OCI-M2 (cell line): Measurements from ENCODE around the gene LCMT1.
A peak's percentile ranks its signal among the peaks of the same experiment; 100 is the strongest.
"Not testable (repeated sequence)": the region's sequence is repeated elsewhere in the genome, so short reads cannot be mapped to it uniquely, and the experiment has no call there.

Experiments
- DNase-seq: peaks from one replicate; lab custom pipeline; 2025; ENCODE audit not compliant: unreplicated experiment; lab: John Stamatoyannopoulos, UW

Gene LCMT1

DNA sequence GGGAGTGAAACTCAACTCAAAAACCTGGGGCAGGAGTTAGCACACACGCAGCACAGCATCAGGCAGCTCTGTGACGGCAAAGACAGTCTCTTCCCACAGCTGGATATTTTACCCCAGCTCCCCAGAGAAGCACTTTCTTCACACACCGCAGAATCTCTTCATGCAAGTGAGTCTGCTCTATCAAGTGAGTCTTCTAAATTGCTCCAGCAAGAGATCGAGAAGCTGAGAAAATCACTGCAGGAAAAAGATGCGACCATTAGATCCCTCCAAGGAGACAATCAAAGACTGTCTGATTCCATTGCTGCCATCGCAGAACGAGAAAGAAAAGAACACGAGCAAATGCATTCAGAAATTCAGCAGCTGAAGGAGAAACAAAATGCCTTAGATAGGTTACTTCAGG is 16.9 kb upstream of the LCMT1 start:
- DNase-seq: no peak

DNA sequence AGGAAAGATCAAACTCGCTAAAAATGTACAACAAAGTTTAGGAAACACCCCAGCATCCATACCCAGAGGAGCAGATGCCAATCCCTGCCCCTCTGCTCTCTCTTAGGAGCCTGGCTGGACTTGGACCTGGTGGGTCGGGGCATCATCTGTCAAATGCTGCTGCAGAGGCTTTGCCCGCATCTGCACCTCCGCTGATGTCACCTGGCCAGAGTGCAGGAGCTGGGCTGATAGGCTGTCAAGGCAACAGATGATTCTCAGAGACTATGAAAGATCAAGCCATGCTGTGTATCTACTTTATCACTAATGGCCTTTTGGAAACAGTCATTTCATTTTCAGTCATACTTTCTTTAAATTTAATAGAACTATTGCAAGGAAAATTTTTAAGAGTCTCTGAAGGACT is 15.9 kb upstream of the LCMT1 start:
- DNase-seq: no peak

DNA sequence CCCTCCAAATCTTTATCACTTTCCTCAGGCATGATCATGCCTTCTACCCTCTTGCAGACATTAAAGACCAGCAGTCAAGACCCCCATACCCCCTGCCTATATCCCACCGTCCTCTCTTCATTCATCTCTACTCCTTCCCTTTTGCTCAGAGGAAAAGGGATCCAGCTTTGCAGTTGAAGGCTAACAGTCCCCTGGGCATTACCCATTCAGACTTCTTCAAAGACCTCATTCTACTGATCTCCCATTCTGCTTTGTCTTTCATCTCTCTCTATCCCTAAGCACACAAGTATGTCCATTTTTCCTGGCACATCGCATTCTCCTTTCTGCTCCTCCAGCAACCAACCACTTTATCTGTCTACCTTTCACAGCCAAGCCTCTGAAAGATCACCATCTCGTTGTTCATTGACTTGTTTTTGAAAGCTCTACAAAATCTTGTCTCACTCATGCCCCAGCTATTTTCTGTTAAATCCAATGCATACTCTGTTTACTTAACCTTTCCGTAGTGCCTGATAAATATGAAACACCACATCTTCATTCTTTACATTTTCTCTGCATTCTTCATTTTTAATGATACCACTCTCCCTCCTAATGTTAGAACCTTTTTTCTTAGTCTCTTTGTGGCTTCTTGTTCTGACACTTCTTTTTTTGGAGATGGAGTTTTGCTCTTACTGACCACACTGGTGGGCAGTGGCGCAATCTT is 14.1 kb upstream of the LCMT1 start:
- no peak for DNase-seq

DNA sequence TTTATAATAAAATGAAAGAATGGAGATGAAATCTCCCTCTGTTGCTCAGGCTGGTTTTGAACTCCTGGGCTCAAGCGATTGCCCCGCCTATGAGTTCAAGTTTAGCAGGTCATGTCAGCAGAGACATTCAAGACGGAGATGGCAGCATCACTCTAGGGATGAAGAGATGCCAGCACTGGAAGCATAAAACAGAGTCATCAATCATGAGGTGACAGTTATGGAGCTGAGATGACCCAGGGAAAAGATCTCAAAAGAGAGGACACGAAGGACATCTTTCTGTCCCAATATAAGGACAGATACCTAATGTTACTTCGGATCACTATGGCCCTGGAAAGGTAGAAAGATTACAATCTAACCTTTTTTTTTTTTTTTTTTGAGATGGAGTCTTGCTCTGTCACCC is 11.0 kb upstream of the LCMT1 start:
- DNase-seq: no peak

DNA sequence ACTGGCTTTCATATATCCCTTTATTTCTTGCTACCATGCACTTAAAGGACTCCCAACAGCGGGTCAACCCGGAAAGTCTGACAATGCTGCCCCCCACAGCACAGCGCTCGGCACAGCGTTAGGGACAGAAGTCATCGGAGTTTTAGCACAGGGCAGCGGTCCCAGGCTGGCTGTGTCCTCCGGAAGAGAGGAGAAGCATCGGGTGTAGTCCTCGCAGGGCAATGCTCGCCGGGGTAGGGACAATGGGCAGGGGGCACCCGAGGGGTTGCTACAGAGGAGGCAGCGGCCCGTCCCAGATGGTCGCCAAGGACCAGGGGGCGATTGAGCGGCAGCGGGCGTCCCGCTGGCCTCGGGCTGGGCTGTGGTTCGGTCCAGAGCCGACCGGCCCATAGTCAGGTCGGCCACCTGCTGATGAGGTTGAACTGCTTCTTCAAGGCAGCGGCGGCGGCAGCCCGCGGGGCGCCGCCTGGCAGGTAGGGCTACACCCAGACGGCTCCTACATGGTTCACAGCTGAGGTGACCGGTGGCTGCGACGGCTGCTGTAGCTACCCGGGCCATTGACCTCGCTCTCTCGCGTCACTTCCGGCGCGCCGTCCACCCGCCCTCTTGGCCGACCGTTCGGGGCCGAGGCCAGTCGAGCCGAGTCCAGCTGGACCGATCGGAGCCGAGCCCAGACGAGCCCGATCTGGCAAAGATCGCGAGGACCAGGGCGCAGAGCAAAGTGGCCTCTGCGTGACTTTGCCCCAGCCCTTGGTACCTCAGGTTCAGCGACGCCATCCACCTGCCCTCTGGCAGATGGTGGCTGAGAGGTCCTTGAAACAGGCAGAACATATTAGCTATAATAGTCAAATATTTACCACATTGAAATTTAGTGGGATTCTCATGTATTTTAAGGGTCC is 4.7 kb upstream of the LCMT1 start:
- peak; percentile 41 for DNase-seq

DNA sequence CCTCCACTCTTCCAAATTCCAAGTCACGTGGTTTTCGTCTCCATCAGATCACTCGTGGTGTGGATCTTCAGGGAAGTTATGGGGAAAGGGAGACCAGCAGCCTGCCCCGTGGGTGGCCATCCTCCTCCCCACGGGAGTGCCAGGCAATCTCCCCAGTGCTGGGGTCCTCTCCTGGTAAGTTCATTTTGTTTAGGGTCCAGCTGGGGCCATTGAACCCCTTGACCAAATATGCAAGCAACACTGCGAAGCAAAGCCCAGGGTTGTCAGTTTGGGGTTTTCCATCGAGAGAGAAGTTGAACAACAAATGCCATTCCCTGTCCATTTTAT is 4.1 kb upstream of the LCMT1 start:
- DNase-seq: no peak

DNA sequence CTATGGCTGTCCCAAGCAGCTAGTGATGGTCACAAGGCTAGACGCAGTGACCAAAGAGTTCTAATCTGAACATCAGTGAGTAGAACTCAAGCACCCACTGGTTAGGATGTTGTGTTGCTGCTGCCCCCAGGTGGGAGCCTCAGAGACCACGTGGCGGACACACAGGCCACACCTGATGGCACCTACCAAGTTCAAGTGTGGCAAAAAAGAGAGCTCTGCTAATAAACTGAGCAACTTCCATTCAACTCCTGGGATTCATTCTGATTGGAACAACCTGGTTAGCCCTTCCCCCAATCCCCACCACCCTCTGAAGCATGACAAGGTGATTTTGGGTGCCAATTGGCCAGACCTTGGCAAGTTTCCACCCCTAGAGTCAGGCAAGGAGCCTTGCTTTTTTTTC is 3.5 kb upstream of the LCMT1 start:
- DNase-seq: no peak

DNA sequence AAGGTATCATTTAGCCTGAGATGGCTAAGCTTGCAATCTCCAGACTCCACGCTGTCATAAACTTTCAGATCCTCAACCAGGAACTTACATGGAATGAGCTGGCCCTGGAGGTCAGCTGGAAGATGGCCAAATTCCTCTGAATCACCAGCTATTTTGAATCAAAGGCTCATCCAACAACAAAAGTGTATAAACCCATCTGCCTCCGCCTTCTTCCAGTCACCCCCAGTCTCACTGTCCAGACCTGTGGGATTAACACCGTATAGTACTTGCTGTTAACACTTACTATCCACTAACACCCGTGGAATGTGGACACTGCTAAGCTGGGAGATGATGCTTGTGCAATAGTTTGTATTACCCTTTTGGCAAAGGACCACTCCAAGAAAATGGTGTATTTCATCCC is 1.9 kb upstream of the LCMT1 start:
- DNase-seq: no peak

DNA sequence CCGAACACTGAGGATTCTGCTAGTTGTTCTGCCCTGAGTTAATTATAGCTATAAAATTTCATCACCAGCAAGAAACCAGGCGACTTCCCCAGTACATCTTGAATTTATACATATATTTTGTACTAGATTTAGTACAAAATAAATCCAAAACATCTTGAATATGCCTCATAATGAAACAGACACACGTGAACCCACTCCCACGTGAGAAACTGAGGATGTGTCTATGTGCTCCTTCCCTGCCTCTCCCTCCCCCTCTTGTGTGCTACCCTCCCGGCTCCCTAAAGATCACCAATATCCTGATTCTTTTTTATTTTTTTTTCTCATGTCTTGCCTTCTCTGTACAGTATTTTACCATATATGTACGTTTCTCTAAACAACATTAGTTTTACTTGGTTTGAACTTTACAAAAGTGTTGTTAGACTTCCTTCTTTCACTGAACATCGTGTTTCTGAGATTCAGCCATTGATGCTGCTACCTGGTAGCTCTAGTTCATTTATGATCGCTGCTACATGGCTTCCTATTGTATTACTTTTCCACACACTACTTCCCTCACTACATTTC is 1.1 kb upstream of the LCMT1 start:
- DNase-seq: no peak

DNA sequence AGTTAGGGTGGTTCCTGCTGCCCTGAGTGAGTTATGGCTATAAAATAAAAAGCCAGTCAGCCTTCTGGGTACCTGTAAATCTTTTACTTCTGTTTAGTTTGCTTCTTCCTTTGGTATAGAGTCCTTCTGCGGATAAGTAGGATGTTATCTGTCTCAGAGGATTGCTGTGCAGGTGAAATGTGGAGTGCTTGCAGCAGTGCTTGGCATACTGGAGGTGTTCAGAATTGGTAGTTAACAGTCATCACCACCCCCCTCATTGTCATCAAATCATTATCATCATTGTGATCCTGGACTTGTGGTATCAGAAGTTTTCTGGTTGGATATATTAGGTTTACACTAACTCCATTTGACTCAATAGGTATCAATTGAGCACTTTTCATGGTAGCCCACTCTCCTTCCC is 2.6 kb downstream of the LCMT1 start:
- DNase-seq: no peak

DNA sequence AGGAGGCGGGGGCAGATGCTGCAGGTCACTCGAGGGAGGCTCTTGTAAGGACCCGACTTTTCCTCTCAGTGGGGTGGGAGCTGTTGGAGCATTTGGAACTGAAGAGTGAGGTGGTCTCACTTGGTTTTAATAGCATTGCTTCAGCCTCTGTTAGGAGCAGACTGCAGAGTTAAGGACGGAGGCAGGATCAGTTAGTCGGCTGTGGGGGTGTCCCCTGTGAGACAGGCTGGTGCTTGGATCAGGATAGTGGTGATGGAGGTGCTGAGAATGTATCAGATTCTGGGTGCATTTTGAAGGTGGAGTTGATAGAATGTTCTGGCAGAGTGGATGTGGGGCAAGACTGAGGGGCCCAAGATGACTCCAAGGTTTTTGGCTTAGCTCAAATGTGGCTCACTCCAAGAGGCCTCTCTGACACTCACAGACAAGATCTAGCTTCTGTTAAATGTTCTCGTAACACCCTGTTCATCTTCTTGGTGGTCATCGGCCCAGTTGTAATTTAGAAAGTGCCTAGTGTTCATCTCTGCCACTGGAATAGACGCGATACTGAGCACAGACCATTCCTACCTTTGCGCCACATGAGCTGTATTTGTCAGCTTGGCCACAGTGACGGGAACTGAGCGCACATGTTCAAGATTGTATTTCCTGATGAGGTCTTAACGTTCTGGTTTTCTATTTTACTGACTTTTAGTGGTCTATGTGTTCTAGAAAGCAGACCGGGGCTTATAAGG is 7.5 kb downstream of the LCMT1 start:
- DNase-seq: no peak

DNA sequence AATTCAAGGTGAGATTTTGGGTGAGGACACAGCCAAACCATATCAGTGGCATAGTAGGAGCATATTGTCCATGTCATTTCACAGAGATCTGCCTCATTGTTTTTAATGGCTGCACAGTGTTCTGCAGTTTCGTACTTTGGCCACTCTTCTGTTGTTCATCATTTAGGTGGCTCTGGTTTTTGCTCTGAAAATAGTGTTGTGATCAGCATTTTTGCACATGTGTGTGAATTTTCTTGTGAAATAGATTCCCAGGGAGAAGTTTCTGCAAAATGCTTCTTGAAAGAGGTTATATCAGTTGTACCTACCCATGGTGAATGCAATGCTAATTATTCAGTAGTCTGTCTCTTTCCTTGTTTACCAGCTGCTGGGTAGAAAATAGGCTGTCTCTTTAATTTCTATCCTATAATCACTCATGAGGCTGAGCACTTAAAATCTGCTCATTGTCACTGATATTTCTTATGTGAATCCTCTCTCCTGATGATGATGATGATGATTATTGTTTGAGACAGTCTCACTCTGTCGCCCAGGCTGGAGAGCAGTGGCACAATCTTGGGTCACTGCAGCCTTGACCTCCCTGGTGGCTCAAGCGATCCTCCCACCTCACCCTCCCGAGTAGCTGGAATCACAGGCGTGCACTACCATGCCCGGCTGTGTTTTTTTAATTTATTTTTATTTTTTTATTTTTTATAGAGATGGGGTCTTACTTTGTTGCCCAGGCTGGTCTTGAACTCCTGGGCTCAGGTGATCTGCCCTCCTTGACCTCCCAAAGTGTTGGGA is 10.5 kb downstream of the LCMT1 start:
- DNase-seq: no peak

DNA sequence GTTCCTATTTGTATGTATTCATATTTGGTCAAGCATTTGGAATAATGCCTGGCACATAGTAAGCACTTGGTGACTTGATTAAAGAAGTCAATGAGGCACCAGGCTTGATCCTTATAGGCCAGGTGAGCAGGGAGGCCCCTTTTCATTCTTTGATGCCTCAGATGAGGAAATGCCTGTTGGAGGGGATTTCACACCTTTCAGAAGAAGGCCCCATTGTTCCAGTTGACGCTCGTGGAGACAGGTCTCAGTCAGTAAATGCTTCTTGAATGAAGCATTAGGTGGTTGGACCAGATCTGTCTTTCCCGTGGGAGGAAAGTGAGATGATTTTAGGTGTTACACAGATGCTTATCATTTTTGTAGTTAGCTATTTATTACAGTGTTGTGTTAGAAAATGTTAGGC is 13.0 kb downstream of the LCMT1 start:
- no peak for DNase-seq

DNA sequence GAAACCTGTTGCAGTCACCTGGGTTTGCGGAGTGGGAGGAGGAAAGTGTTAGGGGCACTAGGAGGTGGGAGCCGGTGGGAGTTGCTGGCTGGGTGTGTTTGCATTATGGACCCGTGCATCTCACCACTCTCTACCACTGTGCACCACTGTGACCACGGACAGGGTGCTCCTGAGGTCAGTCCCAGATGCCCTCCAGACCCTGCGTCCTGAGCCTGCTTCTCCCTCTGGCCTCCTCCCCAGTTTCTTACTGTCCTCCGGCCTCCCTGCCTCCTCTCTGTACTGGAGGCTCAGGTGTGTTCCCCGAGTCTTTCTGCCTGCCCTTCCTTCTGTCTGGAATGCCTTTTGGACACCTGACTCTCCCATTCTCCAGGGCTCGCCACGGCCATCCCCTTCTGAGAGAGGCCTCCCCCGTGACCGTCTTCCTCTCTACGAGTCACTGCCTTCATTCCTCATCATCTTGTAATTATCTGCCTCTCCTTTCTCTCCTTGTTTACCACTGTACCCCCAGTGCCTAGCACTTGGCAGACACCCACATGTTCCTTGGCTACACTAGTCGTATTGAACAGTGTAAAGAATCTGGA is 14.6 kb downstream of the LCMT1 start:
- DNase-seq: not testable (repeated sequence)

DNA sequence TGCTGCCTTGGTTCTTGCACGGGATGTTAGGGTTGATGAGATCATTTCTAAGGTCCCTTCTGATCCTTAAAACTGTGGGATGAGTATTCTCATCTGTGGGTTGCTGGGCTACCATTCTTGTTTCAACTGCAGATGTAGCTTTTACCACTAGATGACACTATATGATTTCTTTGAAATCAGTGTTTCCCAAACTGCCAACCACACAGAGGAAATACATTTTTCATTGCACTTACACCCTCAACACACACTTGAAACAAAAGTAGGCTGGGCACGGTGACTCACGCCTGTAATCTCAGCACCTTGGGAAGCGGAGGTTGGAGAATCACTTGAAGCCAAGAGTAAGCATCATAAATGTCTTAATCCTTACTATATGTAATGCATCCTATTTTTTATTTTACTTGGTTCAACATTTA is 15.3 kb downstream of the LCMT1 start:
- no peak for DNase-seq

DNA sequence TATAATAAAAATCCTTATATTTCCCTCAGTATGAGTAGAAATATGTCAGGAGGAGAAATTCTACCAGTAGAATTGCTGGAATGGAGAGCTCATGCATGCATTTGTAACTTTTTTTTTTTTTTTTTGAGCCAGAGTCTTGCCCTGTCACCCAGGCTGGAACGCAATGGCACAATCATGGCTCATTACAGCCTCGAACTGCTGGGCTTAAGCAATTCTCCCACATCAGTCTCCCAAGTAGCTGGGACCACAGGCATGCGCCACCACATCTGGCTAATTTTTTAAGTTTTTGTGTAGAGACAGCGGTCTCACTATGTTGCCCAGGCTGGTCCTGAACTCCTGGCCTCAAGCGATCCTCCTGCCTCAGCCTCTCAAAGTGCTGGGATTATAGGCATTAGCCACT is 21.2 kb downstream of the LCMT1 start:
- DNase-seq: not testable (repeated sequence)

DNA sequence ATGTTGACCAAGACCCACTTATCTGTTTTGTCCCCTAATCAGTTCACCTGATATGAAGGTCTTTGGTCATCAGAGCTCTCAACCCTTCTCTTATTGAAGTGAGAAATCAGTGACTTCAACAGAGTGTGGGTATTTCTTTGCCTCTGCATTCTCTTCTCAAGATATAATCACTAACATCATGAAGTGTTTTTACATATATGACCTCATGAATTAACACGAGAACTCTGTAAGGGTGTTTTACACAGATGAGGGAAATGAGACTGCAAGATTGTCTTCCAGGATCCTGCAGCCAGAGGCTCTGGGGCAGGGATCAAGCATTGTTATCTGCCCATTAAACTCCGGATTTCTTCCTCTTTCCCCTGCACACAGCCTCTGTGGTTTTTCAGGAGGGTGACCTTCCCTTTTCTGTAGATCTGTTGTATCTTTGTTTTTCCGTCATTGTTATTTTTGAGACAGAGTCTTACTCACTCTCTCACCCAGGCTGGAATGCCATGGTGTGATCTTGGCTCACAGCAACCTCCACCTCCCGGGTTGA is 22.7 kb downstream of the LCMT1 start:
- DNase-seq: no peak

DNA sequence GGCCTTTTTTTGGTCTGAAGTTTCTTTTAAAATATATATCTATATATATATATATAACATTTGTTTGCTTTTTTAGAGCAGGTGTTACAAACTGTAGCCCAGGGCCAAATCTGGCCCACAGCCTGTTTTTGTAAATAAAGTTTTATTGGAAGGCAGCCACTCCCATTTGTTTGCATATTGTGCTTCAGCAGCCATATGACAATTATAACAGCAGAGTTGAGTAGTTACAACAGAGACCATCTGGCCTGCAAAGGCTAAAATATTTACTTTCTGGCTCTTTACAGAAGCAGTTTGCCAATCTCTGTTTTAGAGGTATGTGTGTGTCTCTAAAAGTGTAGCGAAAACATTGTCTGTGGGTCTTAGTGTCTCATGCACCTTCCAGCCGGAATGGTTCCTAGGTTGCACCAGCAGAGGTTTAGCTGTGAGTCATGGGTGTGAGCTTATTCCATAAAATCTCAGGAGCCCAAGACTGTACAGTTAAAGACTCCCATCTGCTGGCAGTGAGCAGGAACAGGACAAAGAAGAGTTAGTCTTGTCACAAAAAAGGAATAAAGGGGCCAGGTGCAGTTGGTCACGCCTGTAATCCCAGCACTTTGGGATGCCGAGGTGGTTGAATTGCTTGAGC is 23.8 kb downstream of the LCMT1 start:
- no peak for DNase-seq

DNA sequence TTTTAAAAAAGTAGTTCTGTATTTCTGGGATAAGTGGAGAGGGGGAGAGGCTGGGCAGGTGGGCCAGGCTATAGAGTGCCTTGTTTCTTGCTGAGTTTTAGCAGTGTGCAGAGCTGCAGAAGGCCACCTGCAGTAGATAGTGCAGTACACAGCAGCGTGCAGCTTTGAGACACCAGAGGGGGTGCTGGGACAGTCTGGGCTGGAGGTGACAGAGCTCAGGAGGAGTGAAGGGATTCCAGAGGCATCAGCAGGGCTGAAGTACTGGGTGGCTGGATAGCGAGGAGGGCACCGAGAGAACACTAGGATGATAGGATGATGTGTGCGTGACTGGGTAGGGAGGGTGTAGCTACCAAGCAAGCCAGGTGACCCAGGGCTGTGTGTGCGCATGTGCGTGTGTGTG is 26.6 kb downstream of the LCMT1 start:
- no peak for DNase-seq

DNA sequence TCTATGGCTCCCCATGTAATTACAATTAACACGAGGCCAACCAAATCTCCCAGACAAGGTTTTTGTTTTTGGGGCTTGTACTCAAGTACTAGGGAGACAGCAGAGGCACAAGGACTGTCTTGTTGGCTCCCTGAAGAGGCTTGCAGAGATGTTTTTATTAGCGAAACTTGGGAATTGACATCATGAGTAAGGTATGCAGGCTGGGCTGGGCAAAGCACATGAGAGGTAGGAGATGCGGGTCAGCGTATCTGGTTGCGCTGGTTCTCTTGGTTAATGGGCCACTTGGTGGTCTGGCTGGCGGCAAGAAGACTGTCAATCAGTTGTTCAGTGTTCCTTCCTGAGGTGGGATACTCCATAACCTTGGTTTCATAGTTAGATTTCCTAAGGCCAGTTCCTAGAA is 28.9 kb downstream of the LCMT1 start:
- DNase-seq: no peak
